ENCODE measurements around the gene NFIB. TPM values are rescaled to one million over a fixed set of nuclear protein-coding genes. Genes with fewer than 3 reads are reported as not detected.

The NFIB gene
- total and polyA plus RNA-seq, 10 of the 15 experiments (the other 5 are each of a cell fraction or from before 2014, with no cell fraction given) = under 0.01 to 0.19 (median 0.05) TPM; not detected in 3

DNA sequence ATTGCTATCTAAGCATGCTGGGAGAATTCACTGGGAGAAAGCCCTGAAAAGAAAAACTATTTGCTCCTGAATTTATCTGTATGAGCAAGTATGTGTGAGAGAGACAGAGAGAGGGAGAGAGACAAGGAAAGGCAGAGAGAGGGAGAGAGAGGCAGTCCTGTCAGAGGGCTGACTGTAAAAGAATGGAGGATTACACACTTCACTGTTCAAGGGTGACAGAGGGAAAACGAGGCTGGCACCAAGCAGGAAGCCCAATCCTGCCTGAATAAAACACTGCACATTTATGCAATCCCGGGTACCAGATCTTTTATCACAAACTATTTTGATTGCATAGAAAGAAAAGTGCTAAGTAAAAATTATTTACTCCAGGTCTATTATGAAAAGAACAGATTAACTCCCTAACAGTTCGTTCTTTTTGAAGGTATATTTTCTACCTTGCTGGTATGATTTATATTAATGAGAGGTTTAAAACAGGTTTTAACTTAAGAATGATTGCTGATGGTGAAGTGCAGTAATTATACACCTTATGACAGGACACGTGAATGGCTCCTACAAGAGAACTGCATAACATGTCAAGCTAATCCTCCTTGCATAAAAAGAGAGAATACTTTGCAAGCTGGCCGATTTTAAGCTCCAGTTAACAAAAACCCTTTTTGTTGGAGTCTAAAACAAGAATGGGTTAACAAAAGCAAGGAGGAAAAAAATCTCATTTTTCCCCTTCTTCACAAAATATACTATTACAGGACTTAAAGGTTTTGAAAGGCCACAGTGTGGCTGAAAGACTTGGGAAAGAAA lies 82.5 kb downstream of the NFIB start:
- ChIA-PET CTCF (no interaction called here), POLR2A (no interaction called here), RAD21 (ENCODE audit: unreplicated experiment) (no interaction called here), SMC1A (ENCODE audit: uncharacterized antibody, unreplicated experiment) (no interaction called here)
- no peaks in the 10 kb centered on the region for H3K27me3 ChIP-seq (replicated peaks in 1 of 2; ENCODE audit: control insufficient read depth in 2 of 2, insufficient read depth in 2 of 2, low read length in 1 of 2)
- H3K79me2 ChIP-seq (ENCODE audit: control insufficient read depth, insufficient read depth, low read length) = no peaks in the 10 kb centered on the region
- DNase-seq (ENCODE audit: low read depth, low spot score) (no peak), FAIRE-seq (no peak), ATAC-seq (no peak)
- intact Hi-C loops (cut with micrococcal nuclease; ENCODE audit: unreplicated experiment) = no loop called here
- H3K36me3 ChIP-seq (ENCODE audit: control insufficient read depth in 2 of 2, insufficient read depth in 2 of 2, low read length in 1 of 2) = no peaks in the 10 kb centered on the region
- H3K4me1 ChIP-seq (ENCODE audit: control insufficient read depth, insufficient read depth, low read length) = no peaks in the 10 kb centered on the region
- no peaks in the 10 kb centered on the region for H3K9me3 ChIP-seq (replicated peaks; ENCODE audit: control insufficient read depth, insufficient read depth, low read length)
- in situ Hi-C loops (cut with MboI) = no loop called here
- H3K9ac ChIP-seq (ENCODE audit: control insufficient read depth, insufficient read depth, low read length) = no peak overlapping the region
- H3K4me3 ChIP-seq = no peak overlapping the region
- no TSS peak for BruUV-seq (replicated peaks)
- WGBS (ENCODE audit: insufficient coverage, insufficient replicate concordance, low lambda C conversion rate, missing lambda C conversion rate) = 4% methylated on average over 5 of the region's 5 CpGs
- no peak for TF ChIP-seq MYB (IDR thresholded peaks at IDR 0.05; ENCODE audit: borderline replicate concordance, low read depth, low read length)
- no peak for TF ChIP-seq RELB (IDR thresholded peaks at IDR 0.05; ENCODE audit: low read depth)
- TF ChIP-seq CHD4 (IDR thresholded peaks at IDR 0.05) = no peak
- TF ChIP-seq BCL3 (IDR thresholded peaks at IDR 0.05; ENCODE audit: borderline replicate concordance, insufficient read depth, low read depth, low read length, poor library complexity, severe bottlenecking) = no peak
- TF ChIP-seq, protein P1, sequence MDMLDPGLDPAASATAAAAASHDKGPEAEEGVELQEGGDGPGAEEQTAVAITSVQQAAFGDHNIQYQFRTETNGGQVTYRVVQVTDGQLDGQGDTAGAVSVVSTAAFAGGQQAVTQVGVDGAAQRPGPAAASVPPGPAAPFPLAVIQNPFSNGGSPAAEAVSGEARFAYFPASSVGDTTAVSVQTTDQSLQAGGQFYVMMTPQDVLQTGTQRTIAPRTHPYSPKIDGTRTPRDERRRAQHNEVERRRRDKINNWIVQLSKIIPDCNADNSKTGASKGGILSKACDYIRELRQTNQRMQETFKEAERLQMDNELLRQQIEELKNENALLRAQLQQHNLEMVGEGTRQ (IDR thresholded peaks at IDR 0.05; ENCODE audit: borderline replicate concordance, low read depth, low read length) = no peak
- no peak for TF ChIP-seq TBL1XR1 (IDR thresholded peaks at IDR 0.05; ENCODE audit: low read depth, low read length)
- TF ChIP-seq TCF12 (IDR thresholded peaks at IDR 0.05; ENCODE audit: low read depth, low read length) = no peak
- no peak for TF ChIP-seq ZZZ3 (IDR thresholded peaks at IDR 0.05; ENCODE audit: control insufficient read depth, insufficient read length, low read depth)
- TF ChIP-seq ZNF592 (IDR thresholded peaks at IDR 0.05) = no peak
- TF ChIP-seq HCFC1 (IDR thresholded peaks at IDR 0.05; ENCODE audit: low read length) = no peak
- TF ChIP-seq ZNF274 (IDR thresholded peaks at IDR 0.05; ENCODE audit: insufficient read depth, insufficient read length) = no peak
- TF ChIP-seq ZBED1 (IDR thresholded peaks at IDR 0.05; ENCODE audit: borderline replicate concordance) = no peak
- TF ChIP-seq STAT1 (conservative IDR thresholded peaks at IDR 0.05) = no peak
- H4K20me1 ChIP-seq (ENCODE audit: control insufficient read depth, insufficient read depth) = no peaks in the 10 kb centered on the region
- H2AFZ ChIP-seq (ENCODE audit: control insufficient read depth, low read depth, low read length) = no peak overlapping the region
- no peak overlapping the region for H3K4me2 ChIP-seq (ENCODE audit: control insufficient read depth, insufficient read depth)
- H3K27ac ChIP-seq (ENCODE audit: control insufficient read depth, insufficient read depth) = no peak overlapping the region

Data from GM12878 (cell line).